ENCODE data around the gene MRPS18C. TPM values are rescaled to one million over a fixed set of nuclear protein-coding genes. Genes with fewer than 3 reads are reported as not detected.

The MRPS18C gene
- total and polyA plus RNA-seq, 9 of the 15 experiments (the other 6 are each of a cell fraction or from before 2014, with no cell fraction given) = 54.3 to 390 (median 138) TPM

- TF ChIP-seq ZFP36 (IDR thresholded peaks at IDR 0.05; ENCODE audit: low read depth, low read length, partially characterized antibody) (no peak), C11orf30 (IDR thresholded peaks at IDR 0.05; ENCODE audit: low read depth) (no peak), MAFG (tag; conservative IDR thresholded peaks at IDR 0.05) (no peak), SRSF1 (IDR thresholded peaks at IDR 0.05; ENCODE audit: low read depth, low read length) (no peak), CHD2 (IDR thresholded peaks at IDR 0.05; ENCODE audit: low read depth, low read length) (peak; percentile 44; the same call in 1 of the 2 replicates), SNAPC5 (CRISPR knock-in tag; IDR thresholded peaks at IDR 0.05) (no peak), KHSRP (IDR thresholded peaks at IDR 0.05) (no peak), TBP (optimal IDR thresholded peaks at IDR 0.05; ENCODE audit: low read depth, low read length) (peak; percentile 90), PHF8 (IDR thresholded peaks at IDR 0.05; ENCODE audit: borderline replicate concordance, low read length) (peak; percentile 83), MXI1 (IDR thresholded peaks at IDR 0.05; ENCODE audit: low read depth, low read length) (no peak), PRMT5 (CRISPR knock-in tag; IDR thresholded peaks at IDR 0.05) (no peak), CBX3 (IDR thresholded peaks at IDR 0.05; ENCODE audit: borderline replicate concordance in 1 of 2, low read length in 2 of 2) (no peak), HMG20A (CRISPR knock-in tag; conservative IDR thresholded peaks at IDR 0.05) (no peak), ZC3H4 (CRISPR knock-in tag; IDR thresholded peaks at IDR 0.05; ENCODE audit: borderline replicate concordance) (no peak), MTF1 (CRISPR knock-in tag; IDR thresholded peaks at IDR 0.05; ENCODE audit: borderline replicate concordance) (no peak), HDAC1 (IDR thresholded peaks at IDR 0.05) (peak in 1 of 2 experiments; percentile 79; a peak in 2 of 4 replicates), CREB1 (IDR thresholded peaks at IDR 0.05) (peak; percentile 45), CREB1 (CRISPR knock-in tag; IDR thresholded peaks at IDR 0.05) (peak; percentile 66; the same call in 1 of the 2 replicates), HNRNPK (IDR thresholded peaks at IDR 0.05; ENCODE audit: low read depth, low read length, poor library complexity, severe bottlenecking) (no peak), SMAD4 (CRISPR knock-in tag; conservative IDR thresholded peaks at IDR 0.05) (peak; percentile 58; the same call in 1 of the 2 replicates), U2AF1 (optimal IDR thresholded peaks at IDR 0.05; ENCODE audit: low read depth, low read length) (no peak), CBX5 (IDR thresholded peaks at IDR 0.05; ENCODE audit: borderline replicate concordance, low read depth) (no peak), FOXP1 (CRISPR knock-in tag; IDR thresholded peaks at IDR 0.05) (0 out of 2 replicates have a peak, but pooled peaks have one; percentile 46)
- TF ChIP-seq, protein P1, sequence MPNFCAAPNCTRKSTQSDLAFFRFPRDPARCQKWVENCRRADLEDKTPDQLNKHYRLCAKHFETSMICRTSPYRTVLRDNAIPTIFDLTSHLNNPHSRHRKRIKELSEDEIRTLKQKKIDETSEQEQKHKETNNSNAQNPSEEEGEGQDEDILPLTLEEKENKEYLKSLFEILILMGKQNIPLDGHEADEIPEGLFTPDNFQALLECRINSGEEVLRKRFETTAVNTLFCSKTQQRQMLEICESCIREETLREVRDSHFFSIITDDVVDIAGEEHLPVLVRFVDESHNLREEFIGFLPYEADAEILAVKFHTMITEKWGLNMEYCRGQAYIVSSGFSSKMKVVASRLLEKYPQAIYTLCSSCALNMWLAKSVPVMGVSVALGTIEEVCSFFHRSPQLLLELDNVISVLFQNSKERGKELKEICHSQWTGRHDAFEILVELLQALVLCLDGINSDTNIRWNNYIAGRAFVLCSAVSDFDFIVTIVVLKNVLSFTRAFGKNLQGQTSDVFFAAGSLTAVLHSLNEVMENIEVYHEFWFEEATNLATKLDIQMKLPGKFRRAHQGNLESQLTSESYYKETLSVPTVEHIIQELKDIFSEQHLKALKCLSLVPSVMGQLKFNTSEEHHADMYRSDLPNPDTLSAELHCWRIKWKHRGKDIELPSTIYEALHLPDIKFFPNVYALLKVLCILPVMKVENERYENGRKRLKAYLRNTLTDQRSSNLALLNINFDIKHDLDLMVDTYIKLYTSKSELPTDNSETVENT (CRISPR knock-in tag; IDR thresholded peaks at IDR 0.05) = no peak; the same call in 1 of the 2 replicates
- TF ChIP-seq, protein P2, sequence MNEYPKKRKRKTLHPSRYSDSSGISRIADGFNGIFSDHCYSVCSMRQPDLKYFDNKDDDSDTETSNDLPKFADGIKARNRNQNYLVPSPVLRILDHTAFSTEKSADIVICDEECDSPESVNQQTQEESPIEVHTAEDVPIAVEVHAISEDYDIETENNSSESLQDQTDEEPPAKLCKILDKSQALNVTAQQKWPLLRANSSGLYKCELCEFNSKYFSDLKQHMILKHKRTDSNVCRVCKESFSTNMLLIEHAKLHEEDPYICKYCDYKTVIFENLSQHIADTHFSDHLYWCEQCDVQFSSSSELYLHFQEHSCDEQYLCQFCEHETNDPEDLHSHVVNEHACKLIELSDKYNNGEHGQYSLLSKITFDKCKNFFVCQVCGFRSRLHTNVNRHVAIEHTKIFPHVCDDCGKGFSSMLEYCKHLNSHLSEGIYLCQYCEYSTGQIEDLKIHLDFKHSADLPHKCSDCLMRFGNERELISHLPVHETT (CRISPR knock-in tag; conservative IDR thresholded peaks at IDR 0.05 in 1 of 2, IDR thresholded peaks at IDR 0.05 in 1 of 2) = peak in 1 of 2 experiments; percentile 87; a peak in 2 of 4 replicates
Measured at GRCh38 chr4:83484500-83485461, 28.9 kb downstream of the MRPS18C start, which contains the start of gene ABRAXAS1 (continued).
